GM12891 (cell line): Measurements from ENCODE around the gene WFDC11.
"Not testable (repeated sequence)": the region's sequence is repeated elsewhere in the genome, so short reads cannot be mapped to it uniquely, and the experiment has no call there.

ENCODE experiments used
- PAX5 ChIP-seq: IDR thresholded peaks from 2 replicates; pipeline ENCODE4 v1.6.1; 2011; ENCODE audit warnings: low read length, moderate library complexity, mild to moderate bottlenecking; ENCODE audit not compliant: insufficient read depth, severe bottlenecking
- POLR2A ChIP-seq: IDR thresholded peaks from 2 replicates; pipeline ENCODE4 v1.6.1; 2011; ENCODE audit warnings: low read depth, low read length, control low read depth
- POLR2AphosphoS5 ChIP-seq: IDR thresholded peaks from 2 replicates; pipeline ENCODE4 v1.6.1; 2011; ENCODE audit warnings: low read depth, low read length, control low read depth
- SPI1 ChIP-seq: IDR thresholded peaks from 2 replicates; pipeline ENCODE4 v1.6.1; 2011; ENCODE audit warnings: low read depth, low read length, control low read depth
- TAF1 ChIP-seq: IDR thresholded peaks from 2 replicates; pipeline ENCODE4 v1.6.1; 2011; ENCODE audit warnings: low read depth, low read length, control low read depth

DNA sequence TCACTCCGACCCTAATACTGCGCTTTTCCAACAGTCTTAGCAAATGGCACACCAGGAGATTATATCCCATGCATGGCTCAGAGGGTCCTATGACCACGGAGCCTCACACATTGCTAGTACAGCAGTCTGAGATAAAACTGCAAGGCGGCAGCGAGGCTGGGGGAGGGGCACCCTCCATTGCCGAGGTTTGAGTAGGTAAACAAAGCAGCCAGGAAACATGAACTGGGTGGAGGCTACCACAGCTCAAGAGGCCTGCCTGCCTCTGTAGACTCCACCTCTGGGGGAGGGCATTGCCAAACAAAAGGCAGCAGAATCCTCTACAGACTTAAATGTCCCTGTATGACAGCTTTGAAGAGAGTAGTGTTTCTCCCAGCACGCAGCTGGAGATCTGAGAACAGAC lies 18.3 kb downstream of the WFDC11 start:
- TF ChIP-seq POLR2A, POLR2AphosphoS5, TAF1, PAX5, SPI1: not testable (repeated sequence)
